ENCODE measurements around the gene MOB3B.

MOB3B gene

DNA sequence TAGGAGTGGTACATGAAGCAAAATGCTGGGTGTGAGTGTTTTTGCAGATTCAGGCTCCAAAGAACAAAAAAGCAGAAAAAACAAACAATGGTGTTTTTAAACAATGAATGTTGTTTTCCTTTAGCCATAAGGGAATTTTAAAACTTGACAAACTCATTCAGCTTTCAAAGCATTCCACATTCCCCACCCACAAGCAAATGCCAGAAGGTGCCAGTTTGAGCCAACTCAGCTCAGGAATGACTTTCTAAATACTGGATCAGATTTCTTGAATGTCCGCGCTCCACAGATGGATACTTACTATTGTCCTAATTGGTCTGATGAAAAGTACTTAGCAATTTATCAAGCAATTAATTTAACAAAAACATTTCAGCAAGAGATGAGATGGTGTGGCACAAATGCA is 12.9 kb upstream of the MOB3B start:
- H3K9me2 ChIP-seq (ENCODE audit: low read depth, low read length), result no peaks in the 10 kb centered on the region
- TF ChIP-seq EZH2 (IDR thresholded peaks at IDR 0.05; ENCODE audit: borderline replicate concordance, low read length), result no peak
- TF ChIP-seq, protein P1, sequence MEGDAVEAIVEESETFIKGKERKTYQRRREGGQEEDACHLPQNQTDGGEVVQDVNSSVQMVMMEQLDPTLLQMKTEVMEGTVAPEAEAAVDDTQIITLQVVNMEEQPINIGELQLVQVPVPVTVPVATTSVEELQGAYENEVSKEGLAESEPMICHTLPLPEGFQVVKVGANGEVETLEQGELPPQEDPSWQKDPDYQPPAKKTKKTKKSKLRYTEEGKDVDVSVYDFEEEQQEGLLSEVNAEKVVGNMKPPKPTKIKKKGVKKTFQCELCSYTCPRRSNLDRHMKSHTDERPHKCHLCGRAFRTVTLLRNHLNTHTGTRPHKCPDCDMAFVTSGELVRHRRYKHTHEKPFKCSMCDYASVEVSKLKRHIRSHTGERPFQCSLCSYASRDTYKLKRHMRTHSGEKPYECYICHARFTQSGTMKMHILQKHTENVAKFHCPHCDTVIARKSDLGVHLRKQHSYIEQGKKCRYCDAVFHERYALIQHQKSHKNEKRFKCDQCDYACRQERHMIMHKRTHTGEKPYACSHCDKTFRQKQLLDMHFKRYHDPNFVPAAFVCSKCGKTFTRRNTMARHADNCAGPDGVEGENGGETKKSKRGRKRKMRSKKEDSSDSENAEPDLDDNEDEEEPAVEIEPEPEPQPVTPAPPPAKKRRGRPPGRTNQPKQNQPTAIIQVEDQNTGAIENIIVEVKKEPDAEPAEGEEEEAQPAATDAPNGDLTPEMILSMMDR (IDR thresholded peaks at IDR 0.05; ENCODE audit: low read length), result no peak
- no peaks in the 10 kb centered on the region for H3K79me2 ChIP-seq (ENCODE audit: insufficient read depth, low read length)
- H2AFZ ChIP-seq (ENCODE audit: low read length), result no peak overlapping the region
- H3K9me3 ChIP-seq (ENCODE audit: low read length), result no peaks in the 10 kb centered on the region
- H3K27me3 ChIP-seq (ENCODE audit: insufficient read depth, low read length), result no peaks in the 10 kb centered on the region
- H4K20me1 ChIP-seq (ENCODE audit: insufficient read depth, low read length), result no peaks in the 10 kb centered on the region
- peaks cover 11% of the 10 kb centered on the region; the same call in 1 of the 2 replicates for H3K36me3 ChIP-seq (ENCODE audit: insufficient read depth, low read length)
- no peak overlapping the region for H3K4me3 ChIP-seq (ENCODE audit: low read depth, low read length, poor library complexity, severe bottlenecking)
- no peaks in the 10 kb centered on the region for H3K4me1 ChIP-seq (ENCODE audit: insufficient read depth, low read length, severe bottlenecking)
- H3K27ac ChIP-seq (ENCODE audit: low read depth, low read length, poor library complexity, severe bottlenecking), result no peak overlapping the region
- H3K4me2 ChIP-seq (ENCODE audit: low read length), result no peak overlapping the region
- H3K9ac ChIP-seq (ENCODE audit: low read length), result no peak overlapping the region
- no peaks in the 10 kb centered on the region for H3F3A ChIP-seq (ENCODE audit: insufficient read depth, low read length)

DNA sequence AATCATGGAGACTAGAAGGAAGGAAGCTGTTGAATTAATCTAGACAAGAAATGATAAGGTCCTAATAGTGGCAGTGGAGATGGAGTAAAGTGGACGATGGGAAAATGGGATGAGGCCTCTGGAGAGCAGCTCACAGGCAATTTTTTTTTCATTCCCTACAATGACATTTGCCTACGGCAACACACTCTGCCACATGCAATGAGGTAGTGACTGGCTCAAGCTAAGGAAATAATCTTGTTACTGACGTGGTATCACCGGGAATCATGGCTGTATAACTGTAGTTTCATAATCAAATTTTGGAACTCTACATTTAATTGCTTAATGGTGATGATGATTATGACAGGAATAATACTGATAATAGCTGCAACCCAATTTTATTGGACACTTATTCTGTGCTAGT is 12.1 kb upstream of the MOB3B start:
- Histone ChIP-seq H3K27me3 (ENCODE audit: insufficient read depth, low read length) (no peaks in the 10 kb centered on the region), H4K20me1 (ENCODE audit: insufficient read depth, low read length) (no peaks in the 10 kb centered on the region), H3K36me3 (ENCODE audit: insufficient read depth, low read length) (peaks cover 6% of the 10 kb centered on the region; the same call in 1 of the 2 replicates), H3K27ac (ENCODE audit: low read depth, low read length, poor library complexity, severe bottlenecking) (no peak overlapping the region), H3K79me2 (ENCODE audit: insufficient read depth, low read length) (no peaks in the 10 kb centered on the region), H2AFZ (ENCODE audit: low read length) (no peak overlapping the region), H3K9ac (ENCODE audit: low read length) (no peak overlapping the region), H3K4me1 (ENCODE audit: insufficient read depth, low read length, severe bottlenecking) (no peaks in the 10 kb centered on the region), H3K9me3 (ENCODE audit: low read length) (no peaks in the 10 kb centered on the region), H3K4me3 (ENCODE audit: low read depth, low read length, poor library complexity, severe bottlenecking) (no peak overlapping the region), H3K9me2 (ENCODE audit: low read depth, low read length) (no peaks in the 10 kb centered on the region), H3K4me2 (ENCODE audit: low read length) (no peak overlapping the region), H3F3A (ENCODE audit: insufficient read depth, low read length) (no peaks in the 10 kb centered on the region)
- TF ChIP-seq, protein P1 (IDR thresholded peaks at IDR 0.05; ENCODE audit: low read length), result no peak
- TF ChIP-seq EZH2 (IDR thresholded peaks at IDR 0.05; ENCODE audit: borderline replicate concordance, low read length), result no peak

DNA sequence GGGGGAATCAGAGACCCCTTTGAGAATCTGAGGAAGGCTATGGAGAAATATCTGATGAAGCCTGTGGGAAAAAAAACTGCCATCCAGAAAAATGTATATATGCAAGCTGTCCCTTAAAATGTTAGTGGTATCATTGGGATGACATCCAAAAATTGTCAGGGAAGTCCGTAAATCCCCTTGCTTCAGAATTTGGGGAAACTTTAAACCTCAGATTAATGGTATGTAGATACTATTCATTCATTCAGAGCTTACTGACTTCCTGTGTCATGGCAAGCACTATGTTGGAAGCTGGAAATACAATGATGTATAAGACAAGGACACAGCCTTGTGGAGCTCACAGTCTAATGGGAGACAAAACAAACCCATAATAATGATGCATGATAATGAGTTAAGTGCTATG is 10.9 kb upstream of the MOB3B start:
- Histone ChIP-seq H3K4me3 (ENCODE audit: low read depth, low read length, poor library complexity, severe bottlenecking) (no peak overlapping the region), H3K4me1 (ENCODE audit: insufficient read depth, low read length, severe bottlenecking) (no peaks in the 10 kb centered on the region), H3K79me2 (ENCODE audit: insufficient read depth, low read length) (no peaks in the 10 kb centered on the region), H3K9ac (ENCODE audit: low read length) (no peak overlapping the region), H3K9me2 (ENCODE audit: low read depth, low read length) (no peaks in the 10 kb centered on the region), H4K20me1 (ENCODE audit: insufficient read depth, low read length) (no peaks in the 10 kb centered on the region), H3K9me3 (ENCODE audit: low read length) (no peaks in the 10 kb centered on the region), H3K36me3 (ENCODE audit: insufficient read depth, low read length) (peaks cover 4% of the 10 kb centered on the region; the same call in 1 of the 2 replicates), H3K27ac (ENCODE audit: low read depth, low read length, poor library complexity, severe bottlenecking) (no peak overlapping the region), H3F3A (ENCODE audit: insufficient read depth, low read length) (no peaks in the 10 kb centered on the region), H2AFZ (ENCODE audit: low read length) (no peak overlapping the region), H3K4me2 (ENCODE audit: low read length) (no peak overlapping the region), H3K27me3 (ENCODE audit: insufficient read depth, low read length) (no peaks in the 10 kb centered on the region)
- TF ChIP-seq EZH2 (IDR thresholded peaks at IDR 0.05; ENCODE audit: borderline replicate concordance, low read length), result no peak
- TF ChIP-seq, protein P1 (IDR thresholded peaks at IDR 0.05; ENCODE audit: low read length), result no peak
